ENCODE results near the gene KCNMB2.
A peak's percentile ranks its signal among the peaks of the same experiment; 100 is the strongest.

The KCNMB2 gene

DNA sequence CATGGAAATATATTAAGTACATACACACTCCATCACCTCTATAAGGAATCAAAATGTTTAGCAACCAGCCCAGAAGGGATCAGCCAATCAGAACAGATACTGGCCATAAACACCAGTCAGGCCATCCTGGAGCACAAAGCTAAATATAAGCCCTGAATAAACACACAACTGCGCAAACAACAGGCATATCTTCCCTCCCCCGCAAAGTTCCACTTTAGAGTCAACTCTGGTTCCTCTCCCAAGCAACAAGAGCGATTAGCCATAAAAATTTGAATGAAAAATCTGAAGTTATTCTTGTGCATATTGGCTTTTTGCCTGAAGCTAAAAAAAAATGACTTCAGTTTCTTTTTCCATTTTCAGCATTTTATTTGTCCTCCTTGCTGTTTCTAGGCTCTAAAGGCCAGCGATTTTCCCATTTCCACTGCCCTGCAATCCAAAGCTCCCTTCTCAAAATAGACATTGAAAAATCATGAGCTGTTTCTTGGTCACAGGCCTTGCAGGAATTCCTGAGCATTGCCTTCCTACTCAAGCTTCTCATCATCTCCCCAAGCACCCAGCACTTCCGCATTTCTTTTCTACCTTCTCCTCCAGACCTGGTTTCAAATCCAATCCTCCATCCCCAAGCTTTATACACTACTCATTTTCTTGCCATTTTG, 287.5 kb downstream of the KCNMB2 start:
- TF ChIP-seq, protein P1, sequence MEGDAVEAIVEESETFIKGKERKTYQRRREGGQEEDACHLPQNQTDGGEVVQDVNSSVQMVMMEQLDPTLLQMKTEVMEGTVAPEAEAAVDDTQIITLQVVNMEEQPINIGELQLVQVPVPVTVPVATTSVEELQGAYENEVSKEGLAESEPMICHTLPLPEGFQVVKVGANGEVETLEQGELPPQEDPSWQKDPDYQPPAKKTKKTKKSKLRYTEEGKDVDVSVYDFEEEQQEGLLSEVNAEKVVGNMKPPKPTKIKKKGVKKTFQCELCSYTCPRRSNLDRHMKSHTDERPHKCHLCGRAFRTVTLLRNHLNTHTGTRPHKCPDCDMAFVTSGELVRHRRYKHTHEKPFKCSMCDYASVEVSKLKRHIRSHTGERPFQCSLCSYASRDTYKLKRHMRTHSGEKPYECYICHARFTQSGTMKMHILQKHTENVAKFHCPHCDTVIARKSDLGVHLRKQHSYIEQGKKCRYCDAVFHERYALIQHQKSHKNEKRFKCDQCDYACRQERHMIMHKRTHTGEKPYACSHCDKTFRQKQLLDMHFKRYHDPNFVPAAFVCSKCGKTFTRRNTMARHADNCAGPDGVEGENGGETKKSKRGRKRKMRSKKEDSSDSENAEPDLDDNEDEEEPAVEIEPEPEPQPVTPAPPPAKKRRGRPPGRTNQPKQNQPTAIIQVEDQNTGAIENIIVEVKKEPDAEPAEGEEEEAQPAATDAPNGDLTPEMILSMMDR (IDR thresholded peaks at IDR 0.05) = no peak
- no peak for TF ChIP-seq ZFX (IDR thresholded peaks at IDR 0.05; ENCODE audit: borderline replicate concordance)
- H3K27ac ChIP-seq = peak overlapping the region; percentile 94

DNA sequence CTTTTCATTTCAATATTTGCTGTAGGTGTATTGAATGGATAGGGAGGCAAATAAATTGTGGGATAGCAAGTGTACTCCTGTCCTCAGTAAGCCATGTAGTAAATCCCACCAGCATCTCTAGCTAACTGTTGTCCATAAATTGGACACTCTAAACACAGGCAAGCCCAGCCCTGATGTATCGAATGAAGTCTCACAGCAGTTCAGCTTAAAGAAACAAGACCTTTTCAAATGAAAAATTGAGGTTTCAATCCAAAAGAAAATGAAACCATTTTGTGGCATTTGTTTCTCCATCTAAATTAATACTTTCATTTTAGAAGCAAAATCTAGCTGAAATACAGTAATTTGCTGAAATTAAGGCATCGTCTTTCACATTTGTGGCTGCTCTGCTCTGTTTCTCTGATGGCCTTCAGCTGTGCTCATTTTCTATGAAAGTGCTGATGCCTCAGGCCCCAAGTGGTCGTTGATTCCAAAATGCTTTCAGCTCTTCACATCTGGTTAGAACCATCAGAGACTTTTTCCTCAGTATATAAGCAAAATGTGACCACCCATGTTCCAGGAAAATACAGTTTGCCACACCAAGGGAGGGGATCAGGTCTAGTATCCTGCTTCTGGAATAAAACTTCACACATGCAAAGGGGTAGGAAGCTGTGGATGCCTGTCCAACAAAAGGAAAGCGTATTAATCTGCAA, 290.3 kb downstream of the KCNMB2 start:
- H3K27ac ChIP-seq = no peak overlapping the region
- no peak for TF ChIP-seq ZFX (IDR thresholded peaks at IDR 0.05; ENCODE audit: borderline replicate concordance)
- TF ChIP-seq, protein P1 (IDR thresholded peaks at IDR 0.05) = no peak

DNA sequence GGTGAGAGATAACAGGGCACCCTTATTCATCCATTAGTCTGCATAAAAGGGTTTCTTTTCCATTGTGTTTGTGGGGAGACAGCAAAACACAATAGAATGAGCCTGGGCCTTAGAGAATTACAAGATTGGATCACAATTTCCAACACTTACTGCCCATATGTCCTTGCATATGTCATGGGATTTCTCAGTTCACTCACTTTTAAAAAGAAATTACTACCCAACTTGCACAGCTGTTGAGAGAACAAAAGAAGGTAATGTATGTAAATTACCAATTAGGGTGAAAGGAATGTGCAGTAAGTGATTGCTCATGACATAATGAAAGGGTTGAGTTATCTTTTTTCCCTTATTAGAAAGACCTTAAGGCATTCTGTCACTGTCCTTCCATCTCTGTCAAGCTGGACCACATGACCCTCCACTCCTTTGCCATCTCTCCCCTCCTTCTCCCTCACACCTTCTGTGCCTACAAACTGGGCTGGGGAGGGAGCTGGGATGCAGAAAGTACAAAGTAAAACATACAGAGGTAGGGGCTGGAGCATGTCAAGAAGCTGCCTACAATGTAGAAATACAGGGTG, 291.1 kb downstream of the KCNMB2 start:
- TF ChIP-seq ZFX (IDR thresholded peaks at IDR 0.05; ENCODE audit: borderline replicate concordance) = no peak
- TF ChIP-seq, protein P1 (IDR thresholded peaks at IDR 0.05) = no peak
- H3K27ac ChIP-seq = no peak overlapping the region

DNA sequence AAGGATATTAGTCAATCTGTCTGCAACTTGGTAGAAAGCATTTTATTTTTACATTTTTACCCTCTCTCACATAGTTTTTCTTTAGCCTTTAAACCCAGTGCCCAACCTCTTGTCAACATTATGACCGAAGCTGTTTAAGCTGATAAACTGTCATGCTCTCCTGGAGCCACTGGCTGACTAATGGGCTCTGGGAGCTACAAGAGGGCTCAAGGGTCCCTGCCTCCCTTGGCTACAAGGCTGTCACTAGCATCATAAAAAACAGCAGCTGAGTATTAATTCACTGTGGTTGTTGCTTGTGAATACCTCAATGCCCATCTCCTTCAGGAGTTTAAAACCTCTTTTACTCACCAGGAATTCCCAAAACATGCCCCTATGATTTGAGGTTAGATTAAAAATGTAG, 297.5 kb downstream of the KCNMB2 start:
- no peak overlapping the region for H3K27ac ChIP-seq
- TF ChIP-seq ZFX (IDR thresholded peaks at IDR 0.05; ENCODE audit: borderline replicate concordance) = no peak
- TF ChIP-seq, protein P1 (IDR thresholded peaks at IDR 0.05) = no peak

DNA sequence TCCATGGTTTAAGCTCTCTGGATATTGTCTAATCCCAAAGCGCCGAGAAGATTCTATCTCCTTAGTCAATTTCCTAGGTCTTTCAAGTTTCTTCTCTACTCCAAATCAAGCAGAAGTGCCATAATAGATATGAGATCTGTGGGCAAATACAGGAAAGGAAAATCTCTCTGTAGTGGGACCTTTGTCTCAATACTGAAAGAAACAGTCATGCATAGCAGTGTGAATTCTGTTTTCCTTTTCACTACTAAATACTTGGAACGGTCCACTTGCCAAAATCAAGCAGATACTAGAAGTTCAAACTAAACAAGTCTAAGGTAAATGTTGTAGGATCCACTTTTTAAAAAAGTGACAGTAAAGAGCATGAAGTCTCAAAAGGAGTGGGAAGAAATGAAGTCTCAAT, 298.8 kb downstream of the KCNMB2 start:
- H3K27ac ChIP-seq = no peak overlapping the region
- TF ChIP-seq, protein P1 (IDR thresholded peaks at IDR 0.05) = no peak
- no peak for TF ChIP-seq ZFX (IDR thresholded peaks at IDR 0.05; ENCODE audit: borderline replicate concordance)

DNA sequence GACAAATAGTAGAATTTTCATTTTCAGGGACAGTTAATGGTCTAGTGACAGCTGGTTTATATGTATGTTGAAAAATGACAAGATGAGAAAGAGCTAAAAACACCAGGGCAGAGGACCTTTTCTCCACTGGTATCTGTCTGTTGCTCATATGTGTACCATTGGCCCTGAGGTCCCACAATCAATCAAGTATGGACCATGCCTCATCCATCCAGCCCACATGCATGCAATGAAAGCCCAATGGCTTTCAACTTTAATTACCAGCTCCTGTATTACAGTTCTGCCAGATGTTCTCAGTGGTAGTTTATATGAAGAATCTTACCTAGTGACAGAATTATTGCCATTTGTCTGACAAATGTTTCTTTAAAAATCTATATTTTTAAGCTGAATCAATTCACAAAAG, 301.3 kb downstream of the KCNMB2 start:
- TF ChIP-seq, protein P1 (IDR thresholded peaks at IDR 0.05) = no peak
- no peak for TF ChIP-seq ZFX (IDR thresholded peaks at IDR 0.05; ENCODE audit: borderline replicate concordance)
- H3K27ac ChIP-seq = no peak overlapping the region

DNA sequence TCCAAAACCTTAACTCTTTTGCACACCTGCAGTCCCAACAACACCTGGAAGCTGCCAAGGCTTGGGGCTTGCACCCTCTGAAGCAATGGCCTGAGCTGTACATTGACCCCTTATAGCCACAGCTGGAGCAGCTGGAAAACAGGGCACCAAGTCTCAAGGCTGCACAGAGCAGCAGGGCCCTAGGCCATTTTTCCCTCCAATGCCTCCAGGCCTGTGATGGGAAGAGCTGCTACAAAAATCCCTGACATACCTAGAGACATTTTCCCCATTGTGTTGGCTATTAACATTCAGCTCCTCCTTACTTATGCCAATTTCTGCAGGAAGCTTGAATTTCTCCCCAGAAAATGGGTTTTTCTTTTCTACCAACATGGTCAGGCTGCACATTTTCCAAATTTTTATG, 304.4 kb downstream of the KCNMB2 start:
- TF ChIP-seq, protein P1 (IDR thresholded peaks at IDR 0.05) = no peak
- no peak for TF ChIP-seq ZFX (IDR thresholded peaks at IDR 0.05; ENCODE audit: borderline replicate concordance)
- no peak overlapping the region for H3K27ac ChIP-seq

Measured in 22Rv1 (cell line).